Heart right ventricle (tissue), 16 donors: Measurements from ENCODE around the gene SPATA24. TPM values are rescaled to one million over a fixed set of nuclear protein-coding genes. Genes with fewer than 3 reads are reported as not detected.

Experiments
- ATAC-seq, 8 donors: fragments of 200-7000 bp; cut with Tn5 transposase; one replicate each; pipeline ENCODE4 v1.9.1; 2020; ENCODE audit warnings: mild to moderate bottlenecking in 8 of 8, moderate library complexity in 8 of 8, moderate number of reproducible peaks in 1 of 8
- DNase-seq, 2 donors: peaks; one replicate each; pipeline ENCODE4 v3.0.0-alpha.2; 2020
- H3K27ac ChIP-seq, 10 donors: fragments of 200-600 bp; sonication (generic) in 2 of 10; one replicate each; pipeline versions ENCODE4 v1.5.0 to v1.8.0; 2020 to 2022; ENCODE audit warnings: mild to moderate bottlenecking in 3 of 10
- H3K27me3 ChIP-seq, 7 donors: fragments of 200-600 bp; one replicate each; pipeline ENCODE4 v1.8.0; 2021 to 2022; ENCODE audit warnings: mild to moderate bottlenecking in 2 of 7
- H3K36me3 ChIP-seq, 9 donors: fragments of 200-600 bp; sonication (generic) in 1 of 9; one replicate each; pipeline versions ENCODE4 v1.5.0 to v1.8.0; 2020 to 2022; ENCODE audit warnings: mild to moderate bottlenecking in 2 of 9
- H3K4me1 ChIP-seq, 9 donors: fragments of 200-600 bp; sonication (generic) in 1 of 9; one replicate each; pipeline versions ENCODE4 v1.5.0 to v1.8.0; 2020 to 2022; ENCODE audit warnings: mild to moderate bottlenecking in 4 of 9
- H3K4me3 ChIP-seq, 10 donors: fragments of 200-600 bp; sonication (generic) in 2 of 10; one replicate each; pipeline versions ENCODE4 v1.5.0 to v1.8.0; 2020 to 2022; ENCODE audit warnings: mild to moderate bottlenecking in 7 of 10, moderate library complexity in 2 of 10
- H3K9me3 ChIP-seq, 11 donors: fragments of 200-600 bp in 10 of 11; sonication (generic) in 2 of 11; one replicate each; pipeline versions ENCODE4 v1.5.0 to v1.8.0; 2013 to 2022; ENCODE audit warnings: mild to moderate bottlenecking in 2 of 11, control low read depth in 1 of 11, moderate library complexity in 1 of 11
- CTCF ChIP-seq, 9 donors: fragments of 200-600 bp; sonication (generic) in 2 of 9; IDR thresholded peaks; one replicate each; pipeline versions ENCODE4 v1.5.0 to v1.8.0; 2021 to 2022; ENCODE audit warnings: antibody characterized with exemption in 9 of 9, mild to moderate bottlenecking in 5 of 9, moderate library complexity in 1 of 9
- WGBS, 2 donors: extraction: QIAGEN DNeasy Blood & Tissue Kit; methylation state at CpG; one replicate each; pipeline ENCODE4 v1.1.7; 2013; ENCODE audit warnings: inconsistent platforms in 1 of 2; 5-methylcytosine and 5-hydroxymethylcytosine counted together
- intact Hi-C, 10 donors: fragments of 100-400 bp; cut with DNase I; formaldehyde crosslinking; loops; one replicate each; pipeline versions ENCODE4 v1.11.1 to v1.14.2; 2022
- polyA plus RNA-seq, 2 donors: library from polyadenylated mRNA; stranded (reverse); fragments of 200-250 nt; gene quantifications; one replicate each; pipeline ENCODE4 v1.2.3, GENCODE V29; 2013
- total RNA-seq, 10 donors: library from RNA; stranded (reverse); fragmentation: NEBNext Ultra II Directional in 3 of 10; extraction: Animal tissue kit (Norgen Biotek cat#: 25700) in 3 of 10; gene quantifications; one replicate each; pipeline versions ENCODE4 v1.2.1 to v1.2.4, GENCODE V29; 2021 to 2023
- donor health status: Arrhythmogenic right ventricular cardiomyopathy.
- donor health status: ischemic (EF 13 %, LVEDD 7.1; RV severe dilation, severe dysfunction).
- donor health status: healthy with polysubstance abuse.
- donor health status: DM: no; HTN: yes; CAD: no.
- donor health status: DM: no; HTN: no; CAD: no.
- donor health status: ischemic (EF 25% LVEDD 6.9; RV normal size, moderate dysfunction).
- donor health status: ischemic (EF 25% LVEDD 5.7; RV mildly dilated, moderate dysfunction).
- donor health status: healthy.
- donor health status: DM: yes; HTN: yes; CAD: no.
- donor health status: Ischemic cardiomyopathy.
- donor health status: ischemic (EF 35%, LVEDD 5.7; RV mildly dilated, moderate dysfunction).
- donor health status: nonischemic (EF 11% LVEDD 7.7; RV severe dilation, severe dysfunction).
- donor health status: DM: yes; HTN: yes; CAD: no.
- donor health status: PGD.
- donor health status: ischemic (EF 29% LVEDD 5.4; RV normal size, mild dysfunction).
- donor health status: nonischemic (EF 23%, LVEDD 6.1; RV moderate dilation, normal function).

Gene SPATA24
- total and polyA plus RNA-seq, 12 donors: 11.8 to 37.5 (median 16.5) TPM

GRCh38 chr5:139430015-139430414 is 26.1 kb upstream of the SPATA24 start:
- H3K36me3 ChIP-seq: peaks cover 0 to 100% (median 37%) of the 10 kb centered on the region in 9 donors
- no peak for TF ChIP-seq CTCF (IDR thresholded peaks at IDR 0.05)
- ATAC-seq: no peak
- no peak overlapping the region for H3K27ac ChIP-seq
- H3K9me3 ChIP-seq: no peaks in the 10 kb centered on the region
- 78 to 83% methylated on average over 2 of the region's 2 CpGs for WGBS, 2 donors
- intact Hi-C loops: no loop called here
- DNase-seq: no peak
- no peak overlapping the region for H3K4me3 ChIP-seq
- no peaks in the 10 kb centered on the region for H3K4me1 ChIP-seq
- no peaks in the 10 kb centered on the region for H3K27me3 ChIP-seq

GRCh38 chr5:139426203-139426885 is 22.5 kb upstream of the SPATA24 start:
- peaks cover 0 to 98% (median 28%) of the 10 kb centered on the region in 9 donors for H3K36me3 ChIP-seq
- no peak for DNase-seq
- no peak overlapping the region for H3K4me3 ChIP-seq
- H3K27ac ChIP-seq: no peak overlapping the region
- H3K9me3 ChIP-seq: no peaks in the 10 kb centered on the region
- WGBS, 2 donors: 69 to 82% methylated on average over 8 of the region's 8 CpGs
- no peak for TF ChIP-seq CTCF (IDR thresholded peaks at IDR 0.05)
- H3K27me3 ChIP-seq: no peaks in the 10 kb centered on the region
- no peak for ATAC-seq
- intact Hi-C loops: loop anchor here in 7 of 10 donors (1.0 to 10.0 kb wide), 5 partner anchors 82 to 338 kb away; no protein-coding TSS in a partner anchor
- H3K4me1 ChIP-seq: peaks cover 0 to 3% (median 0%) of the 10 kb centered on the region in 9 donors

GRCh38 chr5:139425497-139425896 is 21.6 kb upstream of the SPATA24 start:
- WGBS, 2 donors: 92 to 93% methylated on average over 5 of the region's 5 CpGs
- Histone ChIP-seq H3K36me3 (peaks cover 0 to 98% (median 34%) of the 10 kb centered on the region in 9 donors), H3K4me3 (no peak overlapping the region), H3K9me3 (no peaks in the 10 kb centered on the region), H3K4me1 (peaks cover 0 to 3% (median 0%) of the 10 kb centered on the region in 9 donors), H3K27ac (no peak overlapping the region), H3K27me3 (no peaks in the 10 kb centered on the region)
- DNase-seq: no peak
- TF ChIP-seq CTCF (IDR thresholded peaks at IDR 0.05): no peak
- ATAC-seq: no peak
- intact Hi-C loops: loop anchor here in 7 of 10 donors (2.0 to 10.0 kb wide), 5 partner anchors 87 to 339 kb away; no protein-coding TSS in a partner anchor

GRCh38 chr5:139422307-139422893 is 18.5 kb upstream of the SPATA24 start:
- Histone ChIP-seq H3K36me3 (peaks cover 0 to 97% (median 21%) of the 10 kb centered on the region in 9 donors), H3K9me3 (no peaks in the 10 kb centered on the region)
- WGBS, 2 donors: 41 to 46% methylated on average over 5 of the region's 5 CpGs

More at GRCh38 chr5:139422307-139422893, 18.5 kb upstream of the SPATA24 start:
- intact Hi-C loops: loop anchor here (1.0 to 10.0 kb wide), 10 partner anchors 90 to 342 kb away; no protein-coding TSS in a partner anchor
- Histone ChIP-seq H3K27ac (peak overlapping the region in 1 of 10 donors; percentile 12), H3K4me3 (no peak overlapping the region), H3K27me3 (no peaks in the 10 kb centered on the region), H3K4me1 (peaks cover 16 to 33% (median 27%) of the 10 kb centered on the region in 9 donors)
- peak in 4 of 8 donors; percentile 17 to 55 (median 33) for ATAC-seq
- DNase-seq: peak in 1 of 2 donors; percentile 61
- TF ChIP-seq CTCF (IDR thresholded peaks at IDR 0.05): peak; percentile 49 to 95 (median 85)
